Endodermal cell (in vitro differentiated cells): ENCODE data around the gene PRUNE2. TPM values are rescaled to one million over a fixed set of nuclear protein-coding genes. Genes with fewer than 3 reads are reported as not detected.
A peak's percentile ranks its signal among the peaks of the same experiment; 100 is the strongest.

Experiments
- DNase-seq: peaks from one replicate; pipeline ENCODE4 v3.0.0-alpha.2; 2017
- H3K27ac ChIP-seq: 2 replicates; pipeline ENCODE4 v1.5.1; 2013; ENCODE audit warnings: mild to moderate bottlenecking, low read depth, low read length, moderate library complexity
- H3K27me3 ChIP-seq: 2 replicates; pipeline ENCODE4 v1.6.1; 2013; ENCODE audit warnings: mild to moderate bottlenecking, low read length, moderate library complexity; ENCODE audit not compliant: insufficient read depth, control insufficient read depth, poor library complexity, severe bottlenecking
- H3K36me3 ChIP-seq: 2 replicates; pipeline ENCODE4 v1.7.0; 2013; ENCODE audit warnings: mild to moderate bottlenecking, low read length, moderate library complexity; ENCODE audit not compliant: control insufficient read depth, insufficient read depth
- H3K4me1 ChIP-seq: one replicate; pipeline ENCODE4 v1.7.0; 2013; ENCODE audit warnings: low read length; ENCODE audit not compliant: control insufficient read depth, insufficient read depth
- H3K4me3 ChIP-seq: 2 replicates; pipeline ENCODE4 v1.5.1; 2013; ENCODE audit warnings: mild to moderate bottlenecking, low read length, moderate library complexity
- H3K9ac ChIP-seq: 2 replicates; pipeline ENCODE4 v1.6.1; 2013; ENCODE audit warnings: mild to moderate bottlenecking, low read length, moderate library complexity; ENCODE audit not compliant: poor library complexity, severe bottlenecking; ENCODE audit errors: extremely low read depth
- H3K9me3 ChIP-seq: 2 replicates; pipeline ENCODE4 v1.6.1; 2013; ENCODE audit warnings: mild to moderate bottlenecking, low read length, moderate library complexity; ENCODE audit not compliant: control insufficient read depth
- H3K27ac Mint-ChIP-seq: 2 replicates; pipeline ENCODE4 v1.8.0; 2020; ENCODE audit warnings: mixed read lengths
- H3K27me3 Mint-ChIP-seq: 2 replicates; pipeline ENCODE4 v1.8.0; 2021; ENCODE audit warnings: mild to moderate bottlenecking, mixed read lengths; ENCODE audit not compliant: insufficient read depth
- H3K36me3 Mint-ChIP-seq: 2 replicates; pipeline ENCODE4 v1.8.0; 2020; ENCODE audit warnings: low read depth, mixed read lengths
- H3K4me1 Mint-ChIP-seq: 2 replicates; pipeline ENCODE4 v1.8.0; 2020; ENCODE audit warnings: mixed read lengths
- H3K4me3 Mint-ChIP-seq: 2 replicates; pipeline ENCODE4 v1.8.0; 2020; ENCODE audit warnings: mild to moderate bottlenecking, moderate library complexity, mixed read lengths
- H3K9me3 Mint-ChIP-seq: 2 replicates; pipeline ENCODE4 v1.8.0; 2020; ENCODE audit warnings: mild to moderate bottlenecking, mixed read lengths
- CTCF ChIP-seq: fragments of 200-600 bp; sonication (generic); conservative IDR thresholded peaks from 2 replicates; pipeline ENCODE4 v1.5.0; 2021; ENCODE audit warnings: antibody characterized with exemption, mild to moderate bottlenecking
- WGBS, 2 experiments: methylation state at CpG; one replicate each; pipeline versions ENCODE4 v1.1.5 to v1.1.7; 2013; ENCODE audit warnings: missing lambda C conversion rate in 2 of 2, mixed read lengths in 1 of 2; ENCODE audit not compliant: insufficient coverage in 1 of 2, insufficient read length in 1 of 2; 5-methylcytosine and 5-hydroxymethylcytosine counted together
- total RNA-seq, 2 donors: library from RNA; stranded (reverse); fragmentation: NEBNext Ultra II Directional in 1 of 2; extraction: Animal tissue kit (Norgen Biotek cat#: 25700) in 1 of 2; gene quantifications; 2 replicates in 1 of 2; 3 replicates in 1 of 2; pipeline ENCODE4 v1.2.1, GENCODE V29; 2021

PRUNE2 gene
- total RNA-seq, 2 donors from 2014 or later: 4.1 to 6.8 TPM

- no peaks in the 10 kb centered on the region for H3K36me3 Mint-ChIP-seq
- no peaks in the 10 kb centered on the region for H3K9me3 ChIP-seq
- TF ChIP-seq CTCF: no peak
- WGBS, 2 experiments: 84 to 100% methylated on average over 1 to 2 of the region's 2 CpGs
- no peak overlapping the region for H3K4me3 ChIP-seq
- H3K36me3 ChIP-seq: no peaks in the 10 kb centered on the region
- no peak overlapping the region for H3K27ac Mint-ChIP-seq
- peaks cover 21% of the 10 kb centered on the region for H3K4me1 ChIP-seq
- H3K9ac ChIP-seq: no peak overlapping the region
- H3K4me3 Mint-ChIP-seq: no peak overlapping the region
- H3K27ac ChIP-seq: no peak overlapping the region
- peaks cover 40% of the 10 kb centered on the region for H3K4me1 Mint-ChIP-seq
- DNase-seq: no peak
- H3K9me3 Mint-ChIP-seq: no peaks in the 10 kb centered on the region
- H3K27me3 ChIP-seq: no peaks in the 10 kb centered on the region
- no peaks in the 10 kb centered on the region for H3K27me3 Mint-ChIP-seq
Observed at GRCh38 chr9:76652894-76653293, 253.0 kb downstream of the PRUNE2 start.

GRCh38 chr9:76651119-76651705, 254.7 kb downstream of the PRUNE2 start:
- Histone ChIP-seq H3K27me3 (no peaks in the 10 kb centered on the region), H3K9ac (peak overlapping the region; percentile 34), H3K27ac (no peak overlapping the region), H3K36me3 (no peaks in the 10 kb centered on the region), H3K4me1 (peaks cover 17% of the 10 kb centered on the region), H3K9me3 (no peaks in the 10 kb centered on the region), H3K4me3 (no peak overlapping the region)
- 66 to 76% methylated on average over 2 to 4 of the region's 4 CpGs for WGBS, 2 experiments
- Mint-ChIP-seq H3K4me1 (peaks cover 38% of the 10 kb centered on the region), H3K36me3 (no peaks in the 10 kb centered on the region), H3K4me3 (no peak overlapping the region), H3K9me3 (no peaks in the 10 kb centered on the region), H3K27ac (peak overlapping the region; percentile 71), H3K27me3 (no peaks in the 10 kb centered on the region)
- no peak for TF ChIP-seq CTCF
- DNase-seq: no peak

- Histone ChIP-seq H3K4me3 (no peak overlapping the region), H3K36me3 (no peaks in the 10 kb centered on the region), H3K9ac (peak overlapping the region; percentile 34), H3K4me1 (peaks cover 17% of the 10 kb centered on the region), H3K27me3 (no peaks in the 10 kb centered on the region), H3K27ac (no peak overlapping the region), H3K9me3 (no peaks in the 10 kb centered on the region)
- H3K27me3 Mint-ChIP-seq: no peaks in the 10 kb centered on the region
- no peaks in the 10 kb centered on the region for H3K36me3 Mint-ChIP-seq
- no peaks in the 10 kb centered on the region for H3K9me3 Mint-ChIP-seq
- peak overlapping the region; percentile 71 for H3K27ac Mint-ChIP-seq
- peak; percentile 80 for DNase-seq
- WGBS, 2 experiments: 13 to 25% methylated on average over 1 to 2 of the region's 2 CpGs
- TF ChIP-seq CTCF: no peak
- peak overlapping the region; percentile 9 for H3K4me3 Mint-ChIP-seq
- H3K4me1 Mint-ChIP-seq: peaks cover 36% of the 10 kb centered on the region
Observed at GRCh38 chr9:76650692-76651091, 255.2 kb downstream of the PRUNE2 start.
